ENCODE data around the gene PCYT1B.

DNA sequence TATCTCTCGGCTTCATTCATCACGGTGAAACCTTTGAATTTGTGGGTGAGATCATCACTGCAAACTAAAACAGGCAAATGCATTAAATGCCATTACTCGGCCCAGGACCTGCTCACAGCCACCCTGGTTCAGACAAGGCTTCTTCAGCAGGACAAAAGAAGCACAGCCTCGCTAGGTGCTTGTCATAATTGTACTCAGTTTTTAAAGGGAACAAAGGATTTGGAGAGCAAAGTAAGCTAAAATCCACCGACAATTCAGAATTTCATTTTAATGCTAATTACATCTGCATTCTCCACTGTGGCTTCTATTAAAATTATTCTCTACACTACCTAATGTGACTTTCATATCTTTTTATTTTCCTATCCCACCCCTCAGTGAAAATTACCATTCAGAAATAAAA, 57.0 kb downstream of the PCYT1B start:
- TF ChIP-seq POLR2A (IDR thresholded peaks at IDR 0.05) (no peak), CTCF (IDR thresholded peaks at IDR 0.05) (no peak), POLR2AphosphoS5 (IDR thresholded peaks at IDR 0.05) (no peak)
